Tibial artery (tissue), 4 donors: Measurements from ENCODE around the gene HMGN2.

ENCODE experiments used
- DNase-seq, 2 donors: peaks; one replicate each; pipeline ENCODE4 v3.0.0-alpha.2; 2019
- H3K27ac ChIP-seq, 2 donors: fragments of 200-600 bp; sonication (generic) in 1 of 2; 1 replicate in 1 of 2; 2 replicates in 1 of 2; pipeline ENCODE4 v1.5.1; 2018 to 2019; ENCODE audit warnings: mild to moderate bottlenecking in 1 of 2
- H3K27me3 ChIP-seq, 2 donors: fragments of 200-600 bp; sonication (generic) in 1 of 2; one replicate each; pipeline versions ENCODE4 v1.5.1 to v1.6.0; 2016 to 2019
- H3K36me3 ChIP-seq, 3 donors: fragments of 200-600 bp; sonication (generic) in 2 of 3; one replicate each; pipeline ENCODE4 v1.5.1; 2016 to 2019; ENCODE audit warnings: mild to moderate bottlenecking in 2 of 3
- H3K4me1 ChIP-seq, 4 donors: fragments of 200-600 bp; sonication (generic) in 2 of 4; 1 replicate in 3 of 4; 2 replicates in 1 of 4; pipeline ENCODE4 v1.5.1; 2016 to 2019
- H3K4me3 ChIP-seq, 2 donors: fragments of 200-600 bp; sonication (generic) in 1 of 2; 1 replicate in 1 of 2; 2 replicates in 1 of 2; pipeline ENCODE4 v1.5.1; 2018 to 2019; ENCODE audit warnings: mild to moderate bottlenecking in 2 of 2
- H3K9me3 ChIP-seq, 3 donors: fragments of 200-600 bp; sonication (generic) in 1 of 3; one replicate each; pipeline ENCODE4 v1.5.1; 2016 to 2019
- intact Hi-C: fragments of 100-400 bp; cut with DNase I; formaldehyde crosslinking; loops from one replicate; pipeline ENCODE4 v1.15.0; 2023; ENCODE audit warnings: low total_unique reads
- TF ChIP-seq, protein P1 (sequence below), 2 experiments: fragments of 200-600 bp in 1 of 2; fragments of 450-650 bp in 1 of 2; IDR thresholded peaks; one replicate each; pipeline ENCODE4 v1.5.1; 2017 to 2019; ENCODE audit warnings: antibody characterized with exemption in 2 of 2, mild to moderate bottlenecking in 1 of 2, moderate library complexity in 1 of 2

Gene HMGN2

DNA sequence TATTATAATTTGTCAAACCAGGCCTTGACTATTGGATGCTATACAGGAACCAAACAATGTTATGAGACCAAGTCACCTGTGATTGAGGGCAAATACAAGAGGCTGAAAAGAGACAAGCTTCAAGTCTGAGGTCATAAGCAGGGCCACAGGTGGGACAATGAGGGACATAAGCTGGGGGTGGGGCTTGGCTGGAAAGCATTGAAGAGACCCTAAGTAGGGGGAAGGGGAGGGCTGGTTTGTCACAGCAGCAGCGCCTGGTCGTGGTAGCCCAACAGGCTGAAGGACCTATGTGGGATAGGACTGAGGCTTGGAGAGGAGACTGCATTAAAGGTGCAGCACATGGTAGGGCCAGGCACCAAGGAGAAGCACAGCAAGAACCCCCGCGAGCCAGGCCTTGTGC, 17.9 kb downstream of the HMGN2 start:
- no peaks in the 10 kb centered on the region for H3K9me3 ChIP-seq
- H3K4me3 ChIP-seq: no peak overlapping the region
- H3K36me3 ChIP-seq: no peaks in the 10 kb centered on the region
- H3K27ac ChIP-seq: no peak overlapping the region
- no peaks in the 10 kb centered on the region for H3K4me1 ChIP-seq
- intact Hi-C loops: no loop called here
- DNase-seq: no peak
- TF ChIP-seq, protein P1, sequence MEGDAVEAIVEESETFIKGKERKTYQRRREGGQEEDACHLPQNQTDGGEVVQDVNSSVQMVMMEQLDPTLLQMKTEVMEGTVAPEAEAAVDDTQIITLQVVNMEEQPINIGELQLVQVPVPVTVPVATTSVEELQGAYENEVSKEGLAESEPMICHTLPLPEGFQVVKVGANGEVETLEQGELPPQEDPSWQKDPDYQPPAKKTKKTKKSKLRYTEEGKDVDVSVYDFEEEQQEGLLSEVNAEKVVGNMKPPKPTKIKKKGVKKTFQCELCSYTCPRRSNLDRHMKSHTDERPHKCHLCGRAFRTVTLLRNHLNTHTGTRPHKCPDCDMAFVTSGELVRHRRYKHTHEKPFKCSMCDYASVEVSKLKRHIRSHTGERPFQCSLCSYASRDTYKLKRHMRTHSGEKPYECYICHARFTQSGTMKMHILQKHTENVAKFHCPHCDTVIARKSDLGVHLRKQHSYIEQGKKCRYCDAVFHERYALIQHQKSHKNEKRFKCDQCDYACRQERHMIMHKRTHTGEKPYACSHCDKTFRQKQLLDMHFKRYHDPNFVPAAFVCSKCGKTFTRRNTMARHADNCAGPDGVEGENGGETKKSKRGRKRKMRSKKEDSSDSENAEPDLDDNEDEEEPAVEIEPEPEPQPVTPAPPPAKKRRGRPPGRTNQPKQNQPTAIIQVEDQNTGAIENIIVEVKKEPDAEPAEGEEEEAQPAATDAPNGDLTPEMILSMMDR (IDR thresholded peaks at IDR 0.05): no peak
- no peaks in the 10 kb centered on the region for H3K27me3 ChIP-seq

DNA sequence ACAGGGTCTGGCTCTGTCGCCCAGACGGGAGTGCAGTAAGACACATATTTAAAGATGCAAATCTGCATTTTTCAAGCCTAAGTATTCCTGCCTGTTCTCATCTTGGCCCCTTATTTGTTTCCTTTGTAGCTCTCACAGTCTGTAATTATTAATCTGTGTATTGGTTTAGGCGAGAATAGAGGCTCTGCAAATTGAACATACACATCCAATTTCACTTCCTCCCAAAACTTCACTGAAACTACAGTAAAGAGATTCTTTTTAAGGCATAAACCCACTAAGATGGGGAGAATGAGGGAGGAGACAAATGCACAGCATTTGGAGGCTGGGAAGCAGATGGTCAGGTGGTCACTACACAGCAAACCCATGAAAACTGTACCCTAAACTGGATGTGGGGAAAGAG, 21.0 kb downstream of the HMGN2 start:
- Histone ChIP-seq H3K27ac (no peak overlapping the region), H3K27me3 (no peaks in the 10 kb centered on the region), H3K4me1 (no peaks in the 10 kb centered on the region), H3K36me3 (no peaks in the 10 kb centered on the region), H3K9me3 (no peaks in the 10 kb centered on the region), H3K4me3 (no peak overlapping the region)
- TF ChIP-seq, protein P1 (IDR thresholded peaks at IDR 0.05): no peak
- intact Hi-C loops: no loop called here
- DNase-seq: no peak

DNA sequence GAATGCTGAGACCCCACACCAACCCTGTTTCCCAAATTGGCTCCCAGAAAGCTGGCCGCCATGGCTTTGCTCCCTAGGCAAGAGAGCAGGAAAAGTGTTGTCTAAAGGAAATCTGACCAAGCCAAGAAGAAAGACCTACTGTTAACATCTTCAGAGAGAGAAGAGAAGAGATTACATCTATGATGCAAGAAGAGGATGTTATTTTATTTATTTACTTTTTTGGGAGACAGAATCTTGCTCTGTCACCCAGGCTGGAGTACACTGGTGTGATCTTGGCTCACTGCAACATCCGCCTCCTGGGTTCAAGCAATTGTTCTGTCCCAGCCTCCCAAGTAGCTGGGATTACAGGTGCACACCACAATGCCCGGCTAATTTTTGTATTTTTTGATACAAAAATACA, 21.7 kb downstream of the HMGN2 start:
- Histone ChIP-seq H3K27me3 (no peaks in the 10 kb centered on the region), H3K4me3 (no peak overlapping the region), H3K36me3 (no peaks in the 10 kb centered on the region), H3K4me1 (no peaks in the 10 kb centered on the region), H3K27ac (no peak overlapping the region), H3K9me3 (no peaks in the 10 kb centered on the region)
- intact Hi-C loops: no loop called here
- TF ChIP-seq, protein P1 (IDR thresholded peaks at IDR 0.05): no peak
- DNase-seq: no peak

GRCh38 chr1:26496861-26497260, 24.6 kb downstream of the HMGN2 start:
- Histone ChIP-seq H3K36me3 (no peaks in the 10 kb centered on the region), H3K4me1 (peaks cover 0 to 16% (median 8%) of the 10 kb centered on the region in 4 donors), H3K9me3 (no peaks in the 10 kb centered on the region), H3K27me3 (no peaks in the 10 kb centered on the region), H3K4me3 (no peak overlapping the region), H3K27ac (no peak overlapping the region)
- DNase-seq: no peak
- intact Hi-C loops: no loop called here
- TF ChIP-seq, protein P1 (IDR thresholded peaks at IDR 0.05): no peak

GRCh38 chr1:26498894-26499293, 26.7 kb downstream of the HMGN2 start:
- intact Hi-C loops: no loop called here
- no peaks in the 10 kb centered on the region for H3K27me3 ChIP-seq

More at GRCh38 chr1:26498894-26499293, 26.7 kb downstream of the HMGN2 start:
- TF ChIP-seq, protein P1 (IDR thresholded peaks at IDR 0.05): no peak
- Histone ChIP-seq H3K4me3 (no peak overlapping the region), H3K9me3 (no peaks in the 10 kb centered on the region), H3K27ac (no peak overlapping the region), H3K36me3 (no peaks in the 10 kb centered on the region), H3K4me1 (peaks cover 0 to 16% (median 9%) of the 10 kb centered on the region in 4 donors)
- no peak for DNase-seq
